Heart right ventricle (tissue), 16 donors: Measurements from ENCODE around the gene TCERG1L. TPM values are rescaled to one million over a fixed set of nuclear protein-coding genes. Genes with fewer than 3 reads are reported as not detected.
A peak's percentile ranks its signal among the peaks of the same experiment; 100 is the strongest.

ENCODE experiments used
- ATAC-seq, 8 donors: fragments of 200-7000 bp; cut with Tn5 transposase; one replicate each; pipeline ENCODE4 v1.9.1; 2020; ENCODE audit warnings: mild to moderate bottlenecking in 8 of 8, moderate library complexity in 8 of 8, moderate number of reproducible peaks in 1 of 8
- DNase-seq, 2 donors: peaks; one replicate each; pipeline ENCODE4 v3.0.0-alpha.2; 2020
- H3K27ac ChIP-seq, 10 donors: fragments of 200-600 bp; sonication (generic) in 2 of 10; one replicate each; pipeline versions ENCODE4 v1.5.0 to v1.8.0; 2020 to 2022; ENCODE audit warnings: mild to moderate bottlenecking in 3 of 10
- H3K27me3 ChIP-seq, 7 donors: fragments of 200-600 bp; one replicate each; pipeline ENCODE4 v1.8.0; 2021 to 2022; ENCODE audit warnings: mild to moderate bottlenecking in 2 of 7
- H3K36me3 ChIP-seq, 9 donors: fragments of 200-600 bp; sonication (generic) in 1 of 9; one replicate each; pipeline versions ENCODE4 v1.5.0 to v1.8.0; 2020 to 2022; ENCODE audit warnings: mild to moderate bottlenecking in 2 of 9
- H3K4me1 ChIP-seq, 9 donors: fragments of 200-600 bp; sonication (generic) in 1 of 9; one replicate each; pipeline versions ENCODE4 v1.5.0 to v1.8.0; 2020 to 2022; ENCODE audit warnings: mild to moderate bottlenecking in 4 of 9
- H3K4me3 ChIP-seq, 10 donors: fragments of 200-600 bp; sonication (generic) in 2 of 10; one replicate each; pipeline versions ENCODE4 v1.5.0 to v1.8.0; 2020 to 2022; ENCODE audit warnings: mild to moderate bottlenecking in 7 of 10, moderate library complexity in 2 of 10
- H3K9me3 ChIP-seq, 11 donors: fragments of 200-600 bp in 10 of 11; sonication (generic) in 2 of 11; one replicate each; pipeline versions ENCODE4 v1.5.0 to v1.8.0; 2013 to 2022; ENCODE audit warnings: mild to moderate bottlenecking in 2 of 11, control low read depth in 1 of 11, moderate library complexity in 1 of 11
- CTCF ChIP-seq, 9 donors: fragments of 200-600 bp; sonication (generic) in 2 of 9; IDR thresholded peaks; one replicate each; pipeline versions ENCODE4 v1.5.0 to v1.8.0; 2021 to 2022; ENCODE audit warnings: antibody characterized with exemption in 9 of 9, mild to moderate bottlenecking in 5 of 9, moderate library complexity in 1 of 9
- WGBS, 2 donors: extraction: QIAGEN DNeasy Blood & Tissue Kit; methylation state at CpG; one replicate each; pipeline ENCODE4 v1.1.7; 2013; ENCODE audit warnings: inconsistent platforms in 1 of 2; 5-methylcytosine and 5-hydroxymethylcytosine counted together
- intact Hi-C, 10 donors: fragments of 100-400 bp; cut with DNase I; formaldehyde crosslinking; loops; one replicate each; pipeline versions ENCODE4 v1.11.1 to v1.14.2; 2022
- polyA plus RNA-seq, 2 donors: library from polyadenylated mRNA; stranded (reverse); fragments of 200-250 nt; gene quantifications; one replicate each; pipeline ENCODE4 v1.2.3, GENCODE V29; 2013
- total RNA-seq, 10 donors: library from RNA; stranded (reverse); fragmentation: NEBNext Ultra II Directional in 3 of 10; extraction: Animal tissue kit (Norgen Biotek cat#: 25700) in 3 of 10; gene quantifications; one replicate each; pipeline versions ENCODE4 v1.2.1 to v1.2.4, GENCODE V29; 2021 to 2023
- donor health status: Arrhythmogenic right ventricular cardiomyopathy.
- donor health status: ischemic (EF 13 %, LVEDD 7.1; RV severe dilation, severe dysfunction).
- donor health status: healthy with polysubstance abuse.
- donor health status: DM: no; HTN: yes; CAD: no.
- donor health status: DM: no; HTN: no; CAD: no.
- donor health status: ischemic (EF 25% LVEDD 6.9; RV normal size, moderate dysfunction).
- donor health status: ischemic (EF 25% LVEDD 5.7; RV mildly dilated, moderate dysfunction).
- donor health status: healthy.
- donor health status: DM: yes; HTN: yes; CAD: no.
- donor health status: Ischemic cardiomyopathy.
- donor health status: ischemic (EF 35%, LVEDD 5.7; RV mildly dilated, moderate dysfunction).
- donor health status: nonischemic (EF 11% LVEDD 7.7; RV severe dilation, severe dysfunction).
- donor health status: DM: yes; HTN: yes; CAD: no.
- donor health status: PGD.
- donor health status: ischemic (EF 29% LVEDD 5.4; RV normal size, mild dysfunction).
- donor health status: nonischemic (EF 23%, LVEDD 6.1; RV moderate dilation, normal function).

TCERG1L gene
- total and polyA plus RNA-seq, 12 donors, result 0.09 TPM; not detected in 10

GRCh38 chr10:131094527-131095312 is 216.8 kb downstream of the TCERG1L start:
- intact Hi-C loops, result no loop called here
- H3K9me3 ChIP-seq, result no peaks in the 10 kb centered on the region
- no peak for TF ChIP-seq CTCF (IDR thresholded peaks at IDR 0.05)
- no peak overlapping the region for H3K4me3 ChIP-seq
- H3K27me3 ChIP-seq, result peaks cover 0 to 13% (median 0%) of the 10 kb centered on the region in 7 donors
- DNase-seq (no peak), ATAC-seq (peak in 3 of 8 donors; percentile 16 to 46 (median 39))
- H3K36me3 ChIP-seq, result no peaks in the 10 kb centered on the region
- no peak overlapping the region for H3K27ac ChIP-seq
- peaks cover 0 to 10% (median 0%) of the 10 kb centered on the region in 9 donors for H3K4me1 ChIP-seq
- WGBS, 2 donors, result 48 to 50% methylated on average over 29 of the region's 29 CpGs

GRCh38 chr10:131093795-131094366 is 217.6 kb downstream of the TCERG1L start:
- ATAC-seq (no peak), DNase-seq (no peak)
- intact Hi-C loops, result no loop called here
- H3K27me3 ChIP-seq, result peaks cover 0 to 18% (median 0%) of the 10 kb centered on the region in 7 donors
- no peaks in the 10 kb centered on the region for H3K36me3 ChIP-seq
- H3K9me3 ChIP-seq, result no peaks in the 10 kb centered on the region
- no peak overlapping the region for H3K4me3 ChIP-seq
- 70 to 75% methylated on average over 19 of the region's 19 CpGs for WGBS, 2 donors
- peaks cover 0 to 10% (median 0%) of the 10 kb centered on the region in 9 donors for H3K4me1 ChIP-seq
- TF ChIP-seq CTCF (IDR thresholded peaks at IDR 0.05), result no peak
- H3K27ac ChIP-seq, result no peak overlapping the region

- TF ChIP-seq CTCF (IDR thresholded peaks at IDR 0.05), result no peak
- Histone ChIP-seq H3K27me3 (peaks cover 0 to 18% (median 2%) of the 10 kb centered on the region in 7 donors), H3K27ac (no peak overlapping the region), H3K4me1 (peaks cover 0 to 10% (median 0%) of the 10 kb centered on the region in 9 donors), H3K9me3 (no peaks in the 10 kb centered on the region), H3K4me3 (no peak overlapping the region), H3K36me3 (no peaks in the 10 kb centered on the region)
- no peak for ATAC-seq
- 91 to 94% methylated on average over 14 of the region's 14 CpGs for WGBS, 2 donors
- intact Hi-C loops, result no loop called here
- no peak for DNase-seq
These were observed 218.2 kb downstream of the TCERG1L start for GRCh38 chr10:131093346-131093745.

GRCh38 chr10:131092876-131093275 is 218.6 kb downstream of the TCERG1L start:
- H3K36me3 ChIP-seq, result no peaks in the 10 kb centered on the region
- H3K27me3 ChIP-seq, result peaks cover 0 to 19% (median 5%) of the 10 kb centered on the region in 7 donors
- H3K4me1 ChIP-seq, result peaks cover 0 to 10% (median 0%) of the 10 kb centered on the region in 9 donors
- DNase-seq (no peak), ATAC-seq (no peak)
- no peaks in the 10 kb centered on the region for H3K9me3 ChIP-seq
- TF ChIP-seq CTCF (IDR thresholded peaks at IDR 0.05), result no peak
- H3K27ac ChIP-seq, result no peak overlapping the region
- intact Hi-C loops, result no loop called here
- H3K4me3 ChIP-seq, result no peak overlapping the region
- WGBS, 2 donors, result 95 to 96% methylated on average over 21 of the region's 21 CpGs
